Endothelial cell (in vitro differentiated cells): Measurements from ENCODE around the gene FHAD1. TPM values are rescaled to one million over a fixed set of nuclear protein-coding genes. Genes with fewer than 3 reads are reported as not detected.
A peak's percentile ranks its signal among the peaks of the same experiment; 100 is the strongest.
"Not testable (repeated sequence)": the region's sequence is repeated elsewhere in the genome, so short reads cannot be mapped to it uniquely, and the experiment has no call there.

ENCODE experiments used
- DNase-seq: peaks from one replicate; pipeline ENCODE4 v3.0.0; 2021; ENCODE audit warnings: low spot score
- H3K27ac Mint-ChIP-seq: one replicate; pipeline ENCODE4 v1.8.0; 2021; ENCODE audit warnings: mixed read lengths, inconsistent platforms; ENCODE audit not compliant: unreplicated experiment
- H3K27me3 Mint-ChIP-seq: one replicate; pipeline ENCODE4 v1.8.0; 2021; ENCODE audit warnings: mild to moderate bottlenecking, moderate library complexity, mixed read lengths, inconsistent platforms; ENCODE audit not compliant: unreplicated experiment
- H3K36me3 Mint-ChIP-seq: one replicate; pipeline ENCODE4 v1.8.0; 2021; ENCODE audit warnings: mild to moderate bottlenecking, low read depth, mixed read lengths, inconsistent platforms; ENCODE audit not compliant: unreplicated experiment
- H3K4me1 Mint-ChIP-seq: one replicate; pipeline ENCODE4 v1.8.0; 2021; ENCODE audit warnings: mild to moderate bottlenecking, mixed read lengths, inconsistent platforms; ENCODE audit not compliant: unreplicated experiment
- H3K4me3 Mint-ChIP-seq: one replicate; pipeline ENCODE4 v1.8.0; 2021; ENCODE audit warnings: mild to moderate bottlenecking, mixed read lengths, inconsistent platforms; ENCODE audit not compliant: unreplicated experiment
- H3K9me3 Mint-ChIP-seq: one replicate; pipeline ENCODE4 v1.8.0; 2021; ENCODE audit warnings: mixed read lengths, inconsistent platforms; ENCODE audit not compliant: unreplicated experiment
- total RNA-seq: library from RNA; stranded (reverse); fragmentation: NEBNext Ultra II Directional; extraction: Animal tissue kit (Norgen Biotek cat#: 25700); gene quantifications from one replicate; pipeline ENCODE4 v1.2.1, GENCODE V29; 2021; ENCODE audit not compliant: unreplicated experiment
- TF ChIP-seq, protein P1 (sequence below): fragments of 200-600 bp; sonication (generic); IDR thresholded peaks from one replicate; pipeline ENCODE4 v1.5.0; 2021; ENCODE audit warnings: antibody characterized with exemption; ENCODE audit not compliant: unreplicated experiment

Gene FHAD1
- total RNA-seq, 1 donor from 2014 or later: 2.1 TPM

DNA sequence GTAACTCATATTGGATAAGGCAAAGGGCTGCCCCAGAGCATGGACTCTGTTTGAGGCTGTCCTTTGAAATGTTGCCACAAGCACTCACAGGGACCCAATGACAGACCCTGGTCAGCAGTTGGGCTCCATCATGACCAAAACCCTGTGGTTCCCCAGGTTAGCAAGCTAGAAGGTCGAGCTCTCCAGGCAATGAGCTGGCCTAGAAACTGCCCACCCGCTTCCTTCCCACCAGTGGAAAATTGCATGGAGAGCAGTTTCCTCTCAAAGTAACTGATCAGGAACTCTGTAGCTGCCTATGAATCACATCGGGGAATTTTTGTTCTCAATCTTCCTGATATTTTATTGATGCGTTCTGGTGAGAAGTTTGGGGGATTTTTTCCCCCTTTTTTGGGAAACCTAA, 52.8 kb downstream of the FHAD1 start:
- Mint-ChIP-seq H3K4me1 (no peaks in the 10 kb centered on the region), H3K27me3 (peaks cover 2% of the 10 kb centered on the region), H3K9me3 (no peaks in the 10 kb centered on the region), H3K36me3 (peaks cover under 1% of the 10 kb centered on the region), H3K27ac (no peak overlapping the region), H3K4me3 (no peak overlapping the region)
- TF ChIP-seq, protein P1, sequence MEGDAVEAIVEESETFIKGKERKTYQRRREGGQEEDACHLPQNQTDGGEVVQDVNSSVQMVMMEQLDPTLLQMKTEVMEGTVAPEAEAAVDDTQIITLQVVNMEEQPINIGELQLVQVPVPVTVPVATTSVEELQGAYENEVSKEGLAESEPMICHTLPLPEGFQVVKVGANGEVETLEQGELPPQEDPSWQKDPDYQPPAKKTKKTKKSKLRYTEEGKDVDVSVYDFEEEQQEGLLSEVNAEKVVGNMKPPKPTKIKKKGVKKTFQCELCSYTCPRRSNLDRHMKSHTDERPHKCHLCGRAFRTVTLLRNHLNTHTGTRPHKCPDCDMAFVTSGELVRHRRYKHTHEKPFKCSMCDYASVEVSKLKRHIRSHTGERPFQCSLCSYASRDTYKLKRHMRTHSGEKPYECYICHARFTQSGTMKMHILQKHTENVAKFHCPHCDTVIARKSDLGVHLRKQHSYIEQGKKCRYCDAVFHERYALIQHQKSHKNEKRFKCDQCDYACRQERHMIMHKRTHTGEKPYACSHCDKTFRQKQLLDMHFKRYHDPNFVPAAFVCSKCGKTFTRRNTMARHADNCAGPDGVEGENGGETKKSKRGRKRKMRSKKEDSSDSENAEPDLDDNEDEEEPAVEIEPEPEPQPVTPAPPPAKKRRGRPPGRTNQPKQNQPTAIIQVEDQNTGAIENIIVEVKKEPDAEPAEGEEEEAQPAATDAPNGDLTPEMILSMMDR: no peak
- no peak for DNase-seq

DNA sequence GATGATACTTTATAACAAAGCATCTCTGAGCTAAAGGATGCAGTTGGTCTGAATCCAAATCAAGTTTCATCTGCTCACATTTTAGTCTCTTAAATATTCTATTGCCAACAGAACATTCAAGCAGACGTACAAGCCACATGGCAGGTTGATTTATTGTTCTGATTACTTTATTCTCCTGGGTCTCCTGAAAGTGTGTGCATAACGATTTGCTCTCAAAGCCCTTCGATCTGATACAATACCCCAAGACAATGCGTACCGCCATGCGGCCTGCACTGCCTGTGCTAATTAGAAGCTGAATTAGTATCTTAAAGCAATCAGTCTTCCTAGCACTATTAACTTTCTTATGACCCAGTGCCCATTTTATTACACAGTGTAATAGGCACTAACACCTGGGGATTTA, 56.9 kb downstream of the FHAD1 start:
- H3K4me1 Mint-ChIP-seq: no peaks in the 10 kb centered on the region
- DNase-seq: no peak
- H3K9me3 Mint-ChIP-seq: peaks cover 4% of the 10 kb centered on the region
- H3K4me3 Mint-ChIP-seq: no peak overlapping the region
- peaks cover 19% of the 10 kb centered on the region for H3K36me3 Mint-ChIP-seq
- TF ChIP-seq, protein P1: no peak
- no peak overlapping the region for H3K27ac Mint-ChIP-seq
- H3K27me3 Mint-ChIP-seq: peaks cover 5% of the 10 kb centered on the region

DNA sequence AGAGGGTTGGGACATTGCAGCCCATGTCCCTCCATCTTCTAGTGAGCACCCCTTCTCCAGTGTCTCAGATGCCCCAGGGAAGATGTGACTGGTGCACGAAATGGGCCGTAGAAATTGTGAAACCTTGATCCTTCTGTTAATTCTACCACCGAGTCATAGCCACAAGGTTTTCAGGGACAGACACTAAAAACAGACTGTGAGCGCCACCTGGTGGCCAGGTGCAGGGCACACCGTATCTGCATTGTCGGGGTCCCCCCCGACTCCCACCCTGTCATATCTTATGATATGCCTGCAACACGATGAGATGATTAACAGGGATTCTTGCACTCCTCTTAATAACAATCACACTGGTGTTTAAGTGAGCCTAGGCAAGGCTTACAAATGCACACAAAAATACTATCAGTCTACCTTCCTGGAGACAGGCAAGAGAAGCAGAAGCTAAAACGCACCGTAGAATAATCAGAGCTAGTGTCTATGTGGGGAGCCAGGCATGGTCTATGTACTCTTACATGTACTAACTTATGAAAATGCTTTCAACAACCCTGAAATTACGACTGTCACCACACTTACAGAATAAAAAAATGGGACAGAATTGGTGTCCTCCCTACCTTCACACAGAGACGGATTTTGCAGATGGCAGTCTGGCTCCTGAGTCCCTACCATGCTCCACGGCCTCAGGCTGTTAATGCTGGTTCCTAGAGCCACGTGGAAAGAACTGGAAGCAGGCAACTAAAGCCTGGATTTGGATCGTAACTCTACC, 57.9 kb downstream of the FHAD1 start:
- DNase-seq: peak; percentile 73
- Mint-ChIP-seq H3K9me3 (peaks cover 4% of the 10 kb centered on the region), H3K36me3 (peaks cover 19% of the 10 kb centered on the region), H3K27me3 (peaks cover 5% of the 10 kb centered on the region), H3K4me3 (no peak overlapping the region), H3K27ac (no peak overlapping the region), H3K4me1 (no peaks in the 10 kb centered on the region)
- TF ChIP-seq, protein P1: peak; percentile 96

DNA sequence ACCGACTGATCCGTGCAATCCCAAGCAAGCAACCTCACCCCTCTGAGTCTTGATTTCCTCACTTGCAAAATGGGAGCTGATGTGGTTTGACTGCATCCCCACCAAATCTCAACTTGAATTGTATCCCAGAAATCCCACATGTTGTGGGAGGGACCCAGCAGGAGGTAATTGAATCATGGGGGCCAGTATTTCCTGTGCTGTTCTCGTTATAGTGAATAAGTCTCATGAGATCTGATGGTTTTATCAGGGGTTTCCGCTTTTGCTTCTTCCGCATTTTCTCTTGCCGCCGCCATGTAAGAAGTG, 58.4 kb downstream of the FHAD1 start:
- DNase-seq: no peak
- Mint-ChIP-seq H3K4me3 (no peak overlapping the region), H3K9me3 (peaks cover 4% of the 10 kb centered on the region), H3K36me3 (peaks cover 19% of the 10 kb centered on the region), H3K4me1 (no peaks in the 10 kb centered on the region), H3K27me3 (peaks cover 5% of the 10 kb centered on the region), H3K27ac (no peak overlapping the region)
- TF ChIP-seq, protein P1: no peak

DNA sequence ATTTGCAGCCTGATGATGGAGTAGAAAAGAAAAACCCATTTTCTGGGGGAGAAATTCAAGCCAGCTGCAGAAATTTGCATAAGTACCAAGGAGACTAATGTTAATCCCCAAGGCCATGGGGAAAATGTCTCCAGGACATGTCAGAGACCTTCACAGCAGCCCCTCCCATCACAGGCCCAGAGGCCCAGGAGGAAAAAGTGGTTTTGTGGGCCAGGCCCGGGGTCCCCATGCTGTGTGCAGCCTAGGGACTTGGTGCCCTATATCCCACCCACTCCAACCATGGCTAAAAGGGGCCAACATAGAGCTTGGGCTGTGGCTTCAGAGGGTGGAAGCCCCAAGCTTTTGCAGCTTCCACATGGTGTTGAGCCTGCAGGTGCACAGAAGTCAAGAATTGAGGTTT, 59.3 kb downstream of the FHAD1 start:
- H3K4me3 Mint-ChIP-seq, H3K4me1 Mint-ChIP-seq, H3K9me3 Mint-ChIP-seq, H3K27ac Mint-ChIP-seq, H3K27me3 Mint-ChIP-seq, DNase-seq: not testable (repeated sequence)
- peaks cover 19% of the 10 kb centered on the region for H3K36me3 Mint-ChIP-seq
